Measurements from ENCODE around the gene MPV17. TPM values are rescaled to one million over a fixed set of nuclear protein-coding genes. Genes with fewer than 3 reads are reported as not detected.
"Not testable (repeated sequence)": the region's sequence is repeated elsewhere in the genome, so short reads cannot be mapped to it uniquely, and the experiment has no call there.

The MPV17 gene
- total RNA-seq, 1 experiment from 2014 or later: 40.5 TPM

GRCh38 chr2:27323596-27324285 lies 844 bp upstream of the MPV17 start:
- peak; percentile 38 for DNase-seq (ENCODE audit: low spot score)

GRCh38 chr2:27322301-27322765 lies 564 bp downstream of the MPV17 start:
- DNase-seq (ENCODE audit: low spot score): no peak

GRCh38 chr2:27320958-27321543 lies 1.8 kb downstream of the MPV17 start:
- peak; percentile 96 for DNase-seq (ENCODE audit: low spot score)

- DNase-seq (ENCODE audit: low spot score): not testable (repeated sequence)
Measured at GRCh38 chr2:27319839-27320238, 3.1 kb downstream of the MPV17 start.

- DNase-seq (ENCODE audit: low spot score): no peak
Measured at GRCh38 chr2:27316655-27317412, 6.1 kb downstream of the MPV17 start.

- DNase-seq (ENCODE audit: low spot score): no peak
Measured at GRCh38 chr2:27315122-27315521, 7.8 kb downstream of the MPV17 start.

GRCh38 chr2:27314709-27315108 lies 8.2 kb downstream of the MPV17 start:
- no peak for DNase-seq (ENCODE audit: low spot score)

GRCh38 chr2:27313882-27314645 lies 8.8 kb downstream of the MPV17 start:
- DNase-seq (ENCODE audit: low spot score): no peak

- no peak for DNase-seq (ENCODE audit: low spot score)
Measured at GRCh38 chr2:27312152-27312551, 10.7 kb downstream of the MPV17 start.

- DNase-seq (ENCODE audit: low spot score): no peak
Measured at GRCh38 chr2:27309651-27310050, 13.2 kb downstream of the MPV17 start.

GRCh38 chr2:27308359-27308881 lies 14.5 kb downstream of the MPV17 start, which contains the start of gene UCN:
Gene UCN (minus strand): TSS chr2:27308445. CDS start chr2:27307895, 550 bp downstream.
- DNase-seq (ENCODE audit: low spot score): no peak

- DNase-seq (ENCODE audit: low spot score): no peak
Measured at GRCh38 chr2:27307545-27308358, 15.1 kb downstream of the MPV17 start.

- no peak for DNase-seq (ENCODE audit: low spot score)
Measured at GRCh38 chr2:27307287-27307544, 15.7 kb downstream of the MPV17 start.

GRCh38 chr2:27306573-27307286 lies 16.2 kb downstream of the MPV17 start:
- no peak for DNase-seq (ENCODE audit: low spot score)

GRCh38 chr2:27306136-27306535 lies 16.8 kb downstream of the MPV17 start:
- no peak for DNase-seq (ENCODE audit: low spot score)

GRCh38 chr2:27305516-27305915 lies 17.4 kb downstream of the MPV17 start:
- DNase-seq (ENCODE audit: low spot score): no peak

GRCh38 chr2:27304488-27305240 lies 18.2 kb downstream of the MPV17 start:
- no peak for DNase-seq (ENCODE audit: low spot score)

- DNase-seq (ENCODE audit: low spot score): peak; percentile 73
Measured at GRCh38 chr2:27303093-27304025, 19.5 kb downstream of the MPV17 start.
